Adipocyte (in vitro differentiated cells): Measurements from ENCODE around the gene NRXN3.

ENCODE experiments used
- DNase-seq: peaks from one replicate; pipeline ENCODE4 v3.0.0-alpha.2; 2015; ENCODE audit warnings: low read depth
- H3K27me3 ChIP-seq: replicated peaks from 2 replicates; pipeline ENCODE4 v1.7.0; 2013; ENCODE audit warnings: mild to moderate bottlenecking, low read length, moderate library complexity; ENCODE audit not compliant: control insufficient read depth, insufficient read depth
- H3K36me3 ChIP-seq: 2 replicates; pipeline ENCODE4 v1.7.0; 2013; ENCODE audit warnings: low read length, mild to moderate bottlenecking, moderate library complexity; ENCODE audit not compliant: control insufficient read depth, insufficient read depth, severe bottlenecking
- H3K4me1 ChIP-seq: 2 replicates; pipeline ENCODE4 v1.7.0; 2013; ENCODE audit warnings: mild to moderate bottlenecking, low read length, moderate library complexity; ENCODE audit not compliant: control insufficient read depth, insufficient read depth
- H3K4me3 ChIP-seq: 2 replicates; pipeline ENCODE4 v1.7.0; 2013; ENCODE audit warnings: mild to moderate bottlenecking, low read length, moderate library complexity
- H3K9ac ChIP-seq: 2 replicates; pipeline ENCODE4 v1.7.0; 2013; ENCODE audit warnings: mild to moderate bottlenecking, low read length, moderate library complexity
- H3K9me3 ChIP-seq: 2 replicates; pipeline ENCODE4 v1.7.0; 2013; ENCODE audit warnings: mild to moderate bottlenecking, low read length, moderate library complexity; ENCODE audit not compliant: control insufficient read depth

Gene NRXN3

DNA sequence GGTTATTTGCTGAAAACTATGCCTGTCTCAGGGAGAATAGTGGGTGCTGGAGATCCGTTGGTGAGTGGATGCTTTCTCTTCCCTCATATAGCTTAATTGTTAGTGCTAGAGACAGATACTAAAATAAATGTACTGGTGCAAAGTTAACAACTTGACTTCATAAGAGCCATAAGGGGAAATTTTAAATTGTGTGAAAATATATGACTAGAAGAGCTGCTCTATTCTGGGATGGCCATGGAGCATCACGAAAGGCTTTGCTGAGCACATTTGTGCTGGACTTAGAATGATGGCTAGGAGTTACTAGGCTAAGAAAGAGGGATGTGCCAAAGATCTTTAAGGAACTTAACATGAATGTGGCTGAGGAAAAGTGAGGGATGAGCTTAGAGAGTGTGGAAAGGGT, 668.8 kb downstream of the NRXN3 start:
- Histone ChIP-seq H3K4me3 (no peak overlapping the region), H3K4me1 (no peaks in the 10 kb centered on the region), H3K9ac (no peak overlapping the region), H3K27me3 (peaks cover 36% of the 10 kb centered on the region), H3K36me3 (no peaks in the 10 kb centered on the region), H3K9me3 (no peaks in the 10 kb centered on the region)
- no peak for DNase-seq

DNA sequence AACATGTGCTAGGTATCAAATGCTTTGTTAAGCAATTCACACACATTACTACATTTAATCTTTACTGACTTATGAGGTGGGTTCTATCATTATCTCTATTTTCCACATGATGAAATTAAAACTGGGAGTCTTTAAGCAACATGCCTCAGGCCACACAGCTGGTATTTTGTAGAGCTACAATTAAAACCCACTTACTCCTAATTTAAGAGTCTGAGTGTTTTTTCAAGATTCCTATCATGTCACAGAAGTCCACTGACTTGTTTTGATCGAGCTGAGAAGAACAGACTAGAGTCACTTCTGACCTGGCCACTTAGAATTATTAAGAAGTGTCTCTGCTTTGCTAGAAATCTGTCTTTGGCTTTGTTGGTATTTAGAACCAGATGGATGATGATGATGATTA, 670.7 kb downstream of the NRXN3 start:
- Histone ChIP-seq H3K4me3 (no peak overlapping the region), H3K27me3 (peaks cover 20% of the 10 kb centered on the region), H3K9me3 (no peaks in the 10 kb centered on the region), H3K9ac (no peak overlapping the region), H3K36me3 (no peaks in the 10 kb centered on the region), H3K4me1 (no peaks in the 10 kb centered on the region)
- no peak for DNase-seq

DNA sequence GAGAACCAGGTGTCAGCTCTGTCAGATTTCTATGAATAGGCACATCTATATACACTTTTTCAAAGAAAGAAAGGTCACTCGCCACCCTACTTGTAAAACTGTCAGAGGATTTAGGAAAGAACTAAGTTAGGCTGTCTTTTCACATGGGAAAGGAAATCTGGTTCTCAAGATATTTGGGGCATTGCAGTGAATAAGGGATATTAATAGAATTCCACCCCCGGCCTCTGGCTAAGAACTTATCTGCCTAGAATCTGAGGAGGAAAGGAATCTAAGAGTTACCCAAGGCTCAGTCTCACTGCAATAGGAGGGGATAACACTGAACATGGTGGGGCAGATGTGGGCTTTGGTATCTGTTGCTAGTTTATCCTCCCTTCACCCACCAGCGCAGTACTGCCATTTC, 677.6 kb downstream of the NRXN3 start:
- Histone ChIP-seq H3K9me3 (no peaks in the 10 kb centered on the region), H3K36me3 (no peaks in the 10 kb centered on the region), H3K9ac (no peak overlapping the region), H3K27me3 (peaks cover 5% of the 10 kb centered on the region), H3K4me3 (no peak overlapping the region), H3K4me1 (no peaks in the 10 kb centered on the region)
- DNase-seq: no peak

DNA sequence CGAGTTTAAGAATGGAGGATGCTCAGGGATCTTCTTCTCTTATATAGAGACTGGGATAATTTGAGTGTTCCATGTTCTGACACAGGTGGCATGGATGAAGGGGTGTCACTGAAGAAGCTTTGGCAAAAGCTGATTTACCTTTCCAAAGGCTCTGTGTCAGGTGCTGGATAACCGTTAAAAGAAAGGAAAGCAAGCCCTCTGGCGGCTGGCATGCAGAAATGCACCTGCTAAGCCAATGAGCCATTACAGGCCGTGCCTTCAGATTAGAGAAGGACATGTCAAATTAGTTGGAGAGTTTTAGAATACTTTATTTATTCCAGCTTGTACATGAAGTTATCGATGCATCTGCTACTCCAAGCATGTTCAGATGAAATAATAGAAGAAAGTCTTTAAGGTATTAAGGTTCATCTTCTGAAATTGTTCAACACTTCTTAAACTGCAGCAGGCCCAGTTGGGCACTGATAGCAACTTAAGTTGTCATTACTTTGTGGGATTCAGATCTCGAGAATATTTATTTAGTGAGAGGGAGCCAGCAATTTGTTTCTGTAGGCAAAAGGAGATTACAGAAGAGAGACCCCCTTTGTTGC, 678.2 kb downstream of the NRXN3 start:
- no peaks in the 10 kb centered on the region for H3K9me3 ChIP-seq
- peaks cover 5% of the 10 kb centered on the region for H3K27me3 ChIP-seq
- no peak overlapping the region for H3K4me3 ChIP-seq
- H3K36me3 ChIP-seq: no peaks in the 10 kb centered on the region
- DNase-seq: peak; percentile 51
- no peaks in the 10 kb centered on the region for H3K4me1 ChIP-seq
- H3K9ac ChIP-seq: no peak overlapping the region

DNA sequence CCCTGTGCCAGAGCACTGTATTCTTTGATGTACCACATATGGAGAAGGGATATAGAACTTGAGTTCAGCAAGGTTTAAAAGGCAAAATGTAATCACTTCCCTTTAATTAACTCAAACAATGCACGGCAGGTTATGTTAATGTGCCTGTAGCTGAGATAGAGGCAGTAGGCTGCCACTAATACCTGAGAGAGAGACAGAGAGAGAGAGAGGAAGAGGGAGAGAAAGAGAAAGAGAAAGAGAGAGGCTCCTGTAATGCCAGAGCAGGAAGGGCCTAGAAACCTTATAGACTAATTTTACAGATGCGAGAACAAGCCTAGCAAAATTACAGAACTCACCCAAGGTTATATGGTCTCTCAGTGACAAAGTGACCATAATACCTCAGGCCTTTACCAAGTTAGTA, 679.8 kb downstream of the NRXN3 start:
- Histone ChIP-seq H3K9me3 (no peaks in the 10 kb centered on the region), H3K27me3 (peaks cover 5% of the 10 kb centered on the region), H3K9ac (no peak overlapping the region), H3K36me3 (no peaks in the 10 kb centered on the region), H3K4me1 (no peaks in the 10 kb centered on the region), H3K4me3 (no peak overlapping the region)
- no peak for DNase-seq

DNA sequence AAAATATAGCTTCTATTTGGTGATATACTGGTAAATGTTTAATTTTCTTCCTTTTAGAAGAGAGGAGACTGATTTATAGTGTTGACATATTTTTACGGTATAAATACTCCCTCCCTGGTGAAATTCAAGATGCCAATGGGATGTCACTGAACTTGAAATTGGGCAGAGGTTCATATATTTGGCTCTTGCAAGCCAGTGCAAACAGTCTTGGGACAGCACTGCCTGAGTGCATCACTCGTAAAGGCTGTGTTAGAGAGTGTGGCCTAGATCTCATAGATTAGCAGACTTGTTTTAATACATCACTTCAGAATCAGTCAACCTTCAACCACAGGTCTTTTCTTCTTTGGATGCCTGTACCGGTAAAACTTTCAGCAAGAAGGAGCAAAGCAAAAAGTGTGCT, 681.0 kb downstream of the NRXN3 start:
- H3K27me3 ChIP-seq: peaks cover 5% of the 10 kb centered on the region

DNA sequence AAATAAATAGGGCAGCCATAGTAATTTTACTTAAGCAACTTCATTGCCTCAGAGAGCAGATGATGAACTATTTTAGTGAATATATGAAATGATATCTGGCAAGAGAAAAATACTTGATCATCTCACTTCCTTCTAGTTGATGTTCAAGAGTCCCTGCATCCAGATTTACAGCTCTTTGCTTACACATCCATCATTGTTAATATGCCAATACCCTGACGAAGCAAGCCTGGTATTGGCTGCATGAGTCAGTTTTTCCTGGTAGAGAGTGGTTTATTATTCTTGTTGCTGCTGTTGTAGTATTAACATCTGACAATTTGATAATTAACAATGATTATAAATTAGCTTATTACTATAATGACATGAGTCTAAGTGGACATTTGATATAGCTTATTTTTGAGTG, 681.9 kb downstream of the NRXN3 start:
- Histone ChIP-seq H3K36me3 (no peaks in the 10 kb centered on the region), H3K9ac (no peak overlapping the region), H3K9me3 (no peaks in the 10 kb centered on the region), H3K4me1 (no peaks in the 10 kb centered on the region), H3K27me3 (peaks cover 3% of the 10 kb centered on the region), H3K4me3 (no peak overlapping the region)
- no peak for DNase-seq

More for the DNA sequence above, 681.0 kb downstream of the NRXN3 start:
- DNase-seq: no peak
- Histone ChIP-seq H3K9me3 (no peaks in the 10 kb centered on the region), H3K9ac (no peak overlapping the region), H3K4me1 (no peaks in the 10 kb centered on the region), H3K4me3 (no peak overlapping the region), H3K36me3 (no peaks in the 10 kb centered on the region)

DNA sequence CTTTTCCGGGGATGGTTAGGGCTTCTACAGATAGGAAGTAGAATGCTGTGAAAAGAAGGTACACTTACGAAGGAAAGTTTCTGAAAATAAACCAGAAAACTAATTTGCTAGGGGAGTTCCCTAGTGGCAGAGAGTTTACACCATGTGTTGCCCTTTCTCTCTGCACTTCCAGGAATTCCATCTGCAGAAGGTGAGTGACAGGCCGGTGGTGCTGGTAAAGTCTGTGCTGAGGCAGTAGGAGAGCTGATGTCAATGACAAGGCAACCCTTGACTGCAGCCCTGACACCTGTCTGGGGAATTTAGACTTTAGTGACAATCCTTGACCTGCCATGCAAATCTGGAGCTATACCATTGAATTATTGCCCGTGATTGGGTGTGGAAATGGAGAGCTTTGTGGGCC, 687.8 kb downstream of the NRXN3 start:
- DNase-seq: no peak

DNA sequence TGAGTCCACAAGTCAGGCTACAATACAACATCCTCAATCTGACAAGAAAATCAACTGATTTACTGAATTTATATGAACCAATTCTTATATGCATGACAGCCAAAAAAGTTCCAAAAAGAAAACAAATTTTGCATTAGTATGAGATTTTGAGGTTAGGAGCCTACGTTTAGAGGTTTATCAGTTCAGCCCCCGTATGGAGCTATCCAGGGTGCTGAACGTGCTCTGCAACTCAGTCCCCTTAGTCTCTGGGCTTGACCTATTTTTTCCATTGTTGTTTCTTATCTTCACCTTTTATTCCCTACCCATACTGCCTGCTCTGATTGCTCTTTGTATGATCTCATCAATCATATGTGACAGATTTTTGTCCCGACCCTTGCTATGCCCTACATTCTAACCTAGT, 693.0 kb downstream of the NRXN3 start:
- Histone ChIP-seq H3K4me3 (no peak overlapping the region), H3K4me1 (no peaks in the 10 kb centered on the region)
- peak; percentile 31 for DNase-seq

More for the DNA sequence above, 687.8 kb downstream of the NRXN3 start:
- no peaks in the 10 kb centered on the region for H3K36me3 ChIP-seq
- H3K27me3 ChIP-seq: no peaks in the 10 kb centered on the region
- no peaks in the 10 kb centered on the region for H3K4me1 ChIP-seq
- no peak overlapping the region for H3K4me3 ChIP-seq
- H3K9ac ChIP-seq: no peak overlapping the region
- H3K9me3 ChIP-seq: no peaks in the 10 kb centered on the region

DNA sequence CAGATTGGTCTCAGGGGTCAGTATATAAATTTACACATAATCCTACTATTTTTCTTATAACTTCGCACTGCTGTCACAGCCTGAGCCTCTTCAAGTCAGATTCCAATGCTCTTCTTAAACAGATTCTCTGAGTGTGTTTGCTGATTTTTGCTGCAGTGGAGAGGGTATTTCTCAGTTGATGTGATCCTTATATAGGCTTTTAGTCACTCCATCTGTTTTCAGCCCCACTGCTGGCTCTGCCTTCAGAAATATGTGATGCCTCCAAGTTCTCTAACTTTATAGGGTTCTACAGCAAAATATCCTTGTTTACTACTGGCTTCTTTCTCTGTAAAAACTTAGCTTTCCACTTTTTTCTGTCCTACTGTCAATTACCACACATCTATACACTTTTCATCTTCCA, 702.7 kb downstream of the NRXN3 start:
- DNase-seq: no peak
- no peaks in the 10 kb centered on the region for H3K9me3 ChIP-seq
- H3K27me3 ChIP-seq: no peaks in the 10 kb centered on the region
- no peak overlapping the region for H3K4me3 ChIP-seq
- H3K4me1 ChIP-seq: no peaks in the 10 kb centered on the region
- H3K36me3 ChIP-seq: no peaks in the 10 kb centered on the region
- H3K9ac ChIP-seq: no peak overlapping the region

More for the DNA sequence above, 693.0 kb downstream of the NRXN3 start:
- Histone ChIP-seq H3K9me3 (peaks cover 5% of the 10 kb centered on the region), H3K36me3 (no peaks in the 10 kb centered on the region), H3K9ac (no peak overlapping the region), H3K27me3 (no peaks in the 10 kb centered on the region)

DNA sequence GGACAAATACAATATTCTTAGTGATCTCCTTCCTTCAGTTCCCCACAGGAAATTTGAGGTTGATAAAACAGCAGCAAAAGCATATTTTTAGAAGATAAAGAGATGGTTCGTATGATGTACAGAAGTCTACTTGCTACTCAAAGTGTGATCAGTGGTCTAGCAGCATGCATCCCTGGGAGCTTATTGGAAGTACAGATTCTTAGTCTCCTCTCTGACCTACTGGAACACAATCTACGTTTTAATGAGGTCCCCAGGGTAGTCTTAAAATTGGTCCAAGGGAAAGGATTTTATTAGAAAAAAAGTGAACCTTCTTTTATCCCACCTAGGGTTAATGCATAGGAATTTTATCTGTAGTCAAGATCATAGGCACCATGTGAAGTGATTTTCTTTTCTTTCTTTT, 703.4 kb downstream of the NRXN3 start:
- no peaks in the 10 kb centered on the region for H3K4me1 ChIP-seq
- H3K36me3 ChIP-seq: no peaks in the 10 kb centered on the region
- no peak for DNase-seq
- no peaks in the 10 kb centered on the region for H3K9me3 ChIP-seq
- H3K4me3 ChIP-seq: no peak overlapping the region
- no peak overlapping the region for H3K9ac ChIP-seq
- no peaks in the 10 kb centered on the region for H3K27me3 ChIP-seq

DNA sequence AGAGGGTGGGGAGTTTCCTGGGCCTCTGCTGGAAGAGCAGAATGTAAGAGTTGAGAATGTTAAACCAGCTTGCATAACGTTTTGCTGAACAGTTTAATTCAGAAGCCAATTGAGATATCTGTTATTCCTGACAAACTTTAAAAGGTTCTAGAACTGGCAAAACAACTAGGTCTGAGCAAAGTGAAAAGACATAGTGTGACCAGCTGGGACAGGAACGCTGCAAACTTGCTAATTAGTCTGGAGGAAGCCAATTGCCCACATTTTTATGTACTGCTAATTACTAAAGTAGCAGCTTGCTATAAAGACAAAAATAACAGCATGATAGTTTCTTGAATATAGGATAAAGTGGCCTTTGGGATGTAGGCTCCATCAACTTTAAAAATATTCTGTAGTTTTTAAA, 704.9 kb downstream of the NRXN3 start:
- Histone ChIP-seq H3K9me3 (no peaks in the 10 kb centered on the region), H3K4me1 (no peaks in the 10 kb centered on the region), H3K27me3 (no peaks in the 10 kb centered on the region), H3K9ac (no peak overlapping the region), H3K36me3 (no peaks in the 10 kb centered on the region), H3K4me3 (no peak overlapping the region)
- DNase-seq: no peak
